Endothelial cell of umbilical vein (primary cell): Measurements from ENCODE around the gene ADGRL3. TPM values are rescaled to one million over a fixed set of nuclear protein-coding genes. Genes with fewer than 3 reads are reported as not detected.

ENCODE experiments used
- BruUV-seq: library from RNA; stranded (reverse); fragments of 400-500 nt; replicated peaks from 2 replicates; lab custom pipeline; 2021; lab: Mats Ljungman, UMichigan
- CTCF ChIA-PET: fragments of 300-600, 350-600 bp; sonication (Branson Sonifier 250); formaldehyde crosslinking; loops from one replicate; lab custom pipeline; 2021; ENCODE audit warnings: antibody characterized with exemption, inconsistent platforms; lab: Charles Lee
- POLR2A ChIA-PET: fragments of 300-600, 350-600 bp; sonication (Branson Sonifier 250); formaldehyde crosslinking; loops from one replicate; lab custom pipeline; 2021; ENCODE audit warnings: antibody characterized with exemption, inconsistent platforms; lab: Charles Lee
- DNase-seq: peaks from one replicate; pipeline ENCODE4 v3.0.0-alpha.2; 2011; ENCODE audit warnings: low read depth, low spot score
- FAIRE-seq: peaks from 2 replicates; lab custom pipeline; 2011; peaks lifted over from hg19 to GRCh38; lab: Jason Lieb, UNC
- H2AFZ ChIP-seq: 2 replicates; pipeline ENCODE4 v1.6.0; 2012; ENCODE audit warnings: low read depth, low read length, control low read depth, inconsistent platforms
- H3K27ac ChIP-seq: 2 replicates; pipeline ENCODE4 v1.5.1; 2011; ENCODE audit warnings: low read depth, mild to moderate bottlenecking, control low read depth, low read length, moderate library complexity; ENCODE audit not compliant: insufficient read depth
- H3K27me3 ChIP-seq, 2 experiments: 2 replicates each; pipeline versions ENCODE4 v1.6.0 to v1.6.1; 2011; ENCODE audit warnings: low read length in 2 of 2, mixed read lengths in 1 of 2; ENCODE audit not compliant: control insufficient read depth in 2 of 2, insufficient read depth in 2 of 2
- H3K36me3 ChIP-seq, 2 experiments: 2 replicates in 1 of 2; 3 replicates in 1 of 2; pipeline ENCODE4 v1.5.1; 2011; ENCODE audit warnings: low read length in 2 of 2, mild to moderate bottlenecking in 1 of 2, moderate library complexity in 1 of 2; ENCODE audit not compliant: control insufficient read depth in 2 of 2, insufficient read depth in 2 of 2; ENCODE audit errors: extremely low read depth in 1 of 2
- H3K4me1 ChIP-seq: 3 replicates; pipeline ENCODE4 v1.5.1; 2011; ENCODE audit warnings: mild to moderate bottlenecking, low read length; ENCODE audit not compliant: control insufficient read depth, insufficient read depth; ENCODE audit errors: extremely low read depth
- H3K4me2 ChIP-seq: 2 replicates; pipeline ENCODE4 v1.6.1; 2011; ENCODE audit warnings: low read length, control low read depth, mixed read lengths; ENCODE audit not compliant: insufficient read depth
- H3K4me3 ChIP-seq, 3 experiments: fragments of 200-600 bp in 1 of 3; sonication (generic), shearing (Covaris generic) in 1 of 3; replicated peaks in 1 of 3; 2 replicates each; pipeline ENCODE4 v1.5.1; 2011 to 2016; ENCODE audit warnings: control low read depth in 3 of 3, low read length in 3 of 3, mild to moderate bottlenecking in 2 of 3, inconsistent platforms in 1 of 3, low read depth in 1 of 3, moderate library complexity in 1 of 3; ENCODE audit not compliant: insufficient read depth in 1 of 3
- H3K79me2 ChIP-seq: 2 replicates; pipeline ENCODE4 v1.6.0; 2012; ENCODE audit warnings: low read length, inconsistent platforms; ENCODE audit not compliant: control insufficient read depth, insufficient read depth
- H3K9ac ChIP-seq: replicated peaks from 2 replicates; pipeline ENCODE3; 2011; ENCODE audit warnings: low read length, control low read depth; ENCODE audit not compliant: insufficient read depth; ENCODE audit errors: extremely low read depth
- H3K9me1 ChIP-seq: replicated peaks from 3 replicates; pipeline ENCODE4 v1.6.0; 2011; ENCODE audit warnings: mild to moderate bottlenecking, low read length; ENCODE audit not compliant: control insufficient read depth, insufficient read depth; ENCODE audit errors: extremely low read depth
- H3K9me3 ChIP-seq: replicated peaks from 2 replicates; pipeline ENCODE4 v1.5.1; 2012; ENCODE audit warnings: low read length, inconsistent platforms; ENCODE audit not compliant: control insufficient read depth, insufficient read depth
- H4K20me1 ChIP-seq: replicated peaks from 2 replicates; pipeline ENCODE3; 2011; ENCODE audit warnings: mild to moderate bottlenecking, low read length; ENCODE audit not compliant: control insufficient read depth, insufficient read depth; ENCODE audit errors: extremely low read depth
- EZH2 ChIP-seq: IDR thresholded peaks from 2 replicates; pipeline ENCODE4 v1.6.1; 2012; ENCODE audit warnings: borderline replicate concordance, low read depth, mild to moderate bottlenecking, moderate library complexity, low read length, inconsistent platforms; ENCODE audit not compliant: severe bottlenecking
- FOS ChIP-seq: IDR thresholded peaks from 2 replicates; pipeline ENCODE4 v1.6.1; 2011; ENCODE audit warnings: mild to moderate bottlenecking, low read length, moderate library complexity, borderline replicate concordance; ENCODE audit not compliant: insufficient read depth
- GATA2 ChIP-seq: IDR thresholded peaks from 2 replicates; pipeline ENCODE4 v1.7.0; 2011; ENCODE audit warnings: low read depth, mild to moderate bottlenecking, moderate library complexity, mixed read lengths, low read length; ENCODE audit not compliant: insufficient read length, insufficient read depth
- JUN ChIP-seq: IDR thresholded peaks from 2 replicates; pipeline ENCODE4 v1.6.1; 2011; ENCODE audit warnings: borderline replicate concordance, low read depth; ENCODE audit not compliant: insufficient read length, insufficient read depth
- MYC ChIP-seq: IDR thresholded peaks from one replicate; pipeline ENCODE4 v1.6.1; 2011; ENCODE audit warnings: mild to moderate bottlenecking, low read depth, low read length
- POLR2A ChIP-seq: IDR thresholded peaks from 2 replicates; pipeline ENCODE4 v1.6.1; 2012; ENCODE audit warnings: low read depth, mild to moderate bottlenecking, control low read depth, low read length
- POLR2AphosphoS5 ChIP-seq: IDR thresholded peaks from 2 replicates; pipeline ENCODE4 v1.6.1; 2012; ENCODE audit warnings: low read depth, mild to moderate bottlenecking, control low read depth, low read length, moderate library complexity; ENCODE audit not compliant: insufficient read depth
- dilution Hi-C: fragments of 300-500 bp; cut with MboI; formaldehyde crosslinking; loops from one replicate; pipeline ENCODE4 v1.15.0; 2019; ENCODE audit warnings: low sequenced_read_pairs; ENCODE audit not compliant: extremely low pct_ligation_motif_present
- intact Hi-C: fragments of 100-400 bp; cut with micrococcal nuclease; formaldehyde crosslinking; loops from one replicate; pipeline ENCODE4 v1.10.0; 2022
- polyA plus RNA-seq, 4 experiments: library from polyadenylated mRNA; depleted of rRNA in 3 of 4; stranded (reverse) in 3 of 4; unstranded in 1 of 4; fragments of >200 nt; gene quantifications; 2 replicates each; pipeline versions ENCODE4 v1.2.1 to v1.2.3, GENCODE V29; 2011 to 2012; ENCODE audit warnings: missing spikeins in 1 of 4
- total RNA-seq: library from RNA; stranded (reverse); gene quantifications from 2 replicates; pipeline ENCODE4 v1.2.3, GENCODE V29; 2021
- TF ChIP-seq, protein P1 (sequence below), 2 donors: IDR thresholded peaks; 1 replicate in 1 of 2; 2 replicates in 1 of 2; pipeline ENCODE4 v1.5.1; 2011; ENCODE audit warnings: low read length in 2 of 2, mild to moderate bottlenecking in 2 of 2, moderate library complexity in 2 of 2, control low read depth in 1 of 2, inconsistent platforms in 1 of 2, low read depth in 1 of 2; ENCODE audit not compliant: insufficient read depth in 1 of 2; ENCODE audit errors: extremely low read depth in 1 of 2

ADGRL3 gene
- total and polyA plus RNA-seq, 2 donors (not counting 3 experiments of a cell fraction or from before 2014, with no cell fraction given), result not detected

- ChIA-PET POLR2A (no interaction called here), CTCF (no interaction called here)
- no peaks in the 10 kb centered on the region for H4K20me1 ChIP-seq
- TF ChIP-seq MYC (no peak), EZH2 (no peak), GATA2 (no peak), POLR2A (no peak)
- TF ChIP-seq, protein P1, sequence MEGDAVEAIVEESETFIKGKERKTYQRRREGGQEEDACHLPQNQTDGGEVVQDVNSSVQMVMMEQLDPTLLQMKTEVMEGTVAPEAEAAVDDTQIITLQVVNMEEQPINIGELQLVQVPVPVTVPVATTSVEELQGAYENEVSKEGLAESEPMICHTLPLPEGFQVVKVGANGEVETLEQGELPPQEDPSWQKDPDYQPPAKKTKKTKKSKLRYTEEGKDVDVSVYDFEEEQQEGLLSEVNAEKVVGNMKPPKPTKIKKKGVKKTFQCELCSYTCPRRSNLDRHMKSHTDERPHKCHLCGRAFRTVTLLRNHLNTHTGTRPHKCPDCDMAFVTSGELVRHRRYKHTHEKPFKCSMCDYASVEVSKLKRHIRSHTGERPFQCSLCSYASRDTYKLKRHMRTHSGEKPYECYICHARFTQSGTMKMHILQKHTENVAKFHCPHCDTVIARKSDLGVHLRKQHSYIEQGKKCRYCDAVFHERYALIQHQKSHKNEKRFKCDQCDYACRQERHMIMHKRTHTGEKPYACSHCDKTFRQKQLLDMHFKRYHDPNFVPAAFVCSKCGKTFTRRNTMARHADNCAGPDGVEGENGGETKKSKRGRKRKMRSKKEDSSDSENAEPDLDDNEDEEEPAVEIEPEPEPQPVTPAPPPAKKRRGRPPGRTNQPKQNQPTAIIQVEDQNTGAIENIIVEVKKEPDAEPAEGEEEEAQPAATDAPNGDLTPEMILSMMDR (IDR thresholded peaks at IDR 0.05; ENCODE audit: extremely low read depth in 1 of 2, insufficient read depth in 1 of 2, low read depth in 1 of 2, low read length in 2 of 2), result no peak
- H3K79me2 ChIP-seq, result no peaks in the 10 kb centered on the region
- H3K9me3 ChIP-seq, result no peaks in the 10 kb centered on the region
- H3K9me1 ChIP-seq, result no peaks in the 10 kb centered on the region
- dilution Hi-C loops, result no loop called here
- no peak overlapping the region for H2AFZ ChIP-seq
- H3K4me2 ChIP-seq, result no peak overlapping the region
- intact Hi-C loops, result no loop called here
- no TSS peak for BruUV-seq
- no peak overlapping the region for H3K9ac ChIP-seq
- no peaks in the 10 kb centered on the region for H3K4me1 ChIP-seq
- FAIRE-seq (no peak), DNase-seq (no peak)
- H3K27ac ChIP-seq, result no peak overlapping the region
- no peak overlapping the region for H3K4me3 ChIP-seq
- H3K36me3 ChIP-seq, result no peaks in the 10 kb centered on the region
- no peaks in the 10 kb centered on the region for H3K27me3 ChIP-seq
These were observed 793.9 kb downstream of the ADGRL3 start for GRCh38 chr4:61994036-61994435.

DNA sequence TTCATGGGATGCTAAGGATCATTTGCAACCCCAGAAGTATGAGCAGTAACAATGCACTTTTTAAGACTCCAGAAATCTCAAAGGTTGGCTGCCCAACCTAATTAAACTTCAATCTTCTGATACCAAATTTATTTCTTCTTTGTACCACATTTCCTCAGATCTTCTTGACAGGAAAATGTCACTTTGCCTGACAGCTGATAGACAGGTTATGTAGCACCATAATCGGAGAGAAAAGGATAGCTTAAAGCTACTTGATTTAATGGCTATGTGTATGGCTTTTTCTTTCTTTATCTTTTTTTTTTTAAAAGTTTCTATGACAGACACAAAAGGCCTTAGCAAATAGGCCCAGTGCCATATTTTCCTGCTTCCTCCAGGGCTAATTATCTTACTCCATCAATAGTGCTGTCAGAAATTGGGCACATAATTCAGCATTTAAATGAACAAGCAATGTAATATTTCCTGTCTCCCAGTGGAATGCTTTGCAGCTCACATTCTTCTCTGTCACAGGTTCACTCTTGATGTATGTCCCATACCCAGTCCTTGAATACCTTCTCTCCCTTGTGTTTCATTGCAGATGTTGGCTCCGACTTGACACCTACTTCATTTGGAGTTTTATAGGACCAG lies 795.7 kb downstream of the ADGRL3 start:
- Histone ChIP-seq H4K20me1 (no peaks in the 10 kb centered on the region), H3K9me3 (no peaks in the 10 kb centered on the region), H3K4me1 (no peaks in the 10 kb centered on the region), H3K27me3 (no peaks in the 10 kb centered on the region), H3K4me3 (no peak overlapping the region), H3K9me1 (no peaks in the 10 kb centered on the region), H3K27ac (no peak overlapping the region), H3K9ac (no peak overlapping the region), H3K4me2 (no peak overlapping the region), H2AFZ (no peak overlapping the region), H3K79me2 (no peaks in the 10 kb centered on the region), H3K36me3 (no peaks in the 10 kb centered on the region)
- POLR2A ChIA-PET, result no interaction called here
- no peak for TF ChIP-seq FOS
- TF ChIP-seq POLR2A, result no peak
- no peak for TF ChIP-seq EZH2
- no peak for TF ChIP-seq MYC
- TF ChIP-seq, protein P1 (IDR thresholded peaks at IDR 0.05; ENCODE audit: extremely low read depth in 1 of 2, insufficient read depth in 1 of 2, low read depth in 1 of 2, low read length in 2 of 2), result no peak
- TF ChIP-seq JUN, result no peak
- no peak for TF ChIP-seq POLR2AphosphoS5
- no peak for TF ChIP-seq GATA2
- CTCF ChIA-PET, result no interaction called here
- no peak for FAIRE-seq
- dilution Hi-C loops (no loop called here), intact Hi-C loops (no loop called here)
- BruUV-seq, result no TSS peak
- no peak for DNase-seq
